ENCODE results near the gene CAPN6.

CAPN6 gene

GRCh38 chrX:111270339-111270738 lies at the start of gene CAPN6:
TSS of gene CAPN6 (minus strand) at chrX:111270483. CDS start at chrX:111263936, 6,547 bp downstream.
- no peak for DNase-seq

GRCh38 chrX:111319451-111319850 lies 49.2 kb upstream of the CAPN6 start:
- DNase-seq = no peak

DNA sequence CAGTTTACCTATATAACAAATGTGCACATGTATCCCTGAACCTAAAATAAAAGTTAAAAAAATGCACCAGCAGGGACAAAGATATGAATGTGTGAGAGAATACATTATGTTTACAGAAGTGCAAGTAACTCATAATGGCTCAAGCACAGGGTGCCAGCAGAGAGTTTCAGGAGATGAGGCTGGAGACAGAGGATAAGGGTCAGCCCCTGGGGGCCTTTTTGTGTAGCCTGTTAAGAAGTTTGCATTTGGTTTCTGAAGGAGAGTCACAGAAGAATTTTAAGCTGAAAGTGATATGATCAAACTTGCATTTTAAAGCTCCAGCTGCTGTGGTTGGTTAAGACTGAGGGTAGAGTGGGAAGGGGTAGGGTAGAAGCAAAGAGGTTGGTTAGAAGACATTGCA lies 48.6 kb upstream of the CAPN6 start:
- no peak for DNase-seq

GRCh38 chrX:111309083-111309482 lies 38.8 kb upstream of the CAPN6 start:
- no peak for DNase-seq

- no peak for DNase-seq
Observed at GRCh38 chrX:111308039-111308438, 37.8 kb upstream of the CAPN6 start.

- no peak for DNase-seq
Observed at GRCh38 chrX:111302284-111302683, 32.0 kb upstream of the CAPN6 start.

DNA sequence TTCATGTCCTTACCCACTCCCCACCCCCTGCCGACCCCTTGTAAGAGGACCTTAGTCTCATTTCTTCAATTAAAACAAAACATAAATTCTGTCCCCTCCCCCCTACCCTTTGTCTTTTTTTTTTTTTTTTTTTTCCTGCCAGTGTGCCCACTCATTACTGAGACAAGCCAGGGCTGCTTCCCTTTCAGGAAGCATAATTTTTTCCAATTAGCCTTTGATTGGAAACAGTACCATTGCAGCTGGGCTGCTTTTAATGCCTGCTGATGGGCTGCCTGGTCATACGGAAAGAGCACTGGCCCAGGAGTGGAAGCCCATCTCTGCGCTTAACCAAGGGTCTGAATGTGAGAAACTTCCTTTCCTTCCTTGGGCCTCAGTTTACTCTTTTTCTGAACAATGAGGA lies 18.6 kb upstream of the CAPN6 start:
- DNase-seq = no peak

DNA sequence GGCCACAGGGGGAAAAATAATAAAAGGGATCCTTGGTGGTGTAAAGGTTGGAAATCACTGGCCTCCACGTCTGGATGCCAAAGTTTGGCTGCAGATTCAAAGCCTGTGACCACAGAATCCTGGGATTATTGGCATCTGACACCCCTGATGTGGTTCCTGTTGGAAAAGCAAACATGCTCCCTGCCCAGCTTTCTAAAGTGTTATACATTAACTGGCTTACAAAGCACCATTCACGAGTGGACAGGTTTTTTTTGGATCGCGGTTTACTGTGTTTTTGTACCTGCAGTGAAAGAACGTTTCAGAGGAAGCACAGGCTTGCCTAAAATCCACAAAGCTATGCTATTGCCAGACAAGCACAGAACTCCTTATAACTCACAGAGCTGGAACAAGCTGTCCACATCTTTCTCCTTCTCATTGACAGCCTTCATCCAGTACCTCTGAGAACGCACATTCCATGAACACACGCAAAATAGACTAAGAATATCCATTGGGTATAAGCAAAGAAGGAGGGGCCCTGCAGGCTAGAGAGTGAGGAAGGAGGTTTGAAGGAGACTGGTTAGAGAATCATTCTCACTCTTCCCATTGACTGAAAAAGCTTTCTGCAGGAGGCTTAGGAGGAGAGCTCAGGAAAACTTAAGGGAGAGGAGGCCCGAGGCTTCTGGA lies 14.5 kb upstream of the CAPN6 start:
- peak in 1 of 2 experiments; percentile 27 for DNase-seq

DNA sequence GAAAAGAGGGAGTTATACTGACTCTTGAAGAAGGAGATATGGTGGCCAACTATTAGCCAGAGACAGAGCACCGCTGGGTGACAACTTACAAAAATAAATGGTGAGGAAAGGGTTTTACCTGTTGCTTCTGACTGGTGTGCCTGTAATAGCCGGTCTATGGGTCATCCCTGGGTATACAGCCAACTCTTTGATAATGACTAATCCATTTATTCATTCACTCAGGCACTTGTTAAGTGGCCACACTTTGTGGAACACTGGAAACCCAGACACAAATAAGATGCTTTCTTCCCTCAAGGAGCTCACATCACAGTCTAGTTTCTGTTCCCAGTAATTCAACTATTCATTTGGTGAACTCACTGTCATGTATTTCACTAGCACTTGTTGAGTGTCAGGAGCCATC lies 13.2 kb upstream of the CAPN6 start:
- DNase-seq = no peak

- no peak for DNase-seq
Observed at GRCh38 chrX:111282991-111283390, 12.7 kb upstream of the CAPN6 start.

DNA sequence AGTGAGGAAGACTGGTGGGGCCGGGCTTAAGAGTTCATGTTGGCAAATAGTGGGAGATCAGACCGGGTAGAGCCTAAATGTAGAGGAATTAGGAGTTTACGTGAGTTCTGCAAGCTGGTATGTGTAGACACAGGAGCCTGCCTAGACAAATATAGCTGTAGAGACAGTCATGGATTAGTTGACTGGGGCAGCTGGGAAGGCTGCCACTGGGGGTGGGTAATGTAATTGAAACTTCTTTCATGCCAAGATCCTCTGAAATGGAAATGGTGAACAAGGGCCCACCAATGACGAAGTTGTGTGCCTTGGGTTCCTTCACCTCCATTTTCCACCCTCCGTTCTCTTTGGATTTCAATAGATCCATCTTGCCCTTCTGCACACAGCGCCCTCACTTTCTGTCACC lies 11.9 kb upstream of the CAPN6 start:
- DNase-seq = no peak

DNA sequence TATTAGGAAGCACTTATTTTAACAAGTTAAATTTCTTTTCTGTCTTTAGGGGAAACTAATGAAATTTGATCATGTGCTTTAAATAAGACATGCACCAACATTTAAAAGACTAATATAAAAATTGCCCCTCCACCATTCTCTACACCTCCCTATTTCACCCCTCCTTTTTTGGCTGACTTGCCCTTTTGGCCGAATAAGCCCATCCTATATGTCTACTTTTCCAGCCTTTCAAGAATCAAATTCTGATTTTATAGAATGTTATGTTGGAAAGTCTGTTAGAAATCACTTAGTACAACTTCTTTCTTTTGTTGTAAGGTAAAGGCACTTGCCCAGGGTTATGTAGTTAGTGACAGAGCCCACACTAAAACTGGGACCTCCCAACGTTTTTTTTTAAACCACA lies 1.8 kb downstream of the CAPN6 start:
- no peak for DNase-seq

- peak; percentile 37 to 68 for DNase-seq
Observed at GRCh38 chrX:111265486-111265885, 4.8 kb downstream of the CAPN6 start.

DNA sequence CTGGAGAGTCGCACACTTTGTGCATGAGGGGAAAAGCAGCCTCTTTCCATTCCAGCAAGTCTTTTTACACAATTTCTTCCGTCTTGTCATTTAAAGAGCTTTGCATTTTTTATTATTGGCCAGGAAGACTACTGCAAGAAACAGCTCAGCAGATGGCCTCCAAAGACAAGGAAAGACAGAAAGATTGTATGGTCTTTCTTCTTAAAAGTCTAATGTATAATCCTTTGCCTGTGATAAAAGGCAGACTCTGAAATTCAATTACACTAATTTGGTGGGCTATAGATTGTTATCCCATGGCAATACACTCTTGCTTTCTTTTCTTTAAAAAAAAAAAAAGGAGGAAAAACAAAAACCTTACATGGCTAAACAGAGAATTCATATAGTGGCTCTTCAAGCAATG lies 5.9 kb downstream of the CAPN6 start:
- DNase-seq = no peak

DNA sequence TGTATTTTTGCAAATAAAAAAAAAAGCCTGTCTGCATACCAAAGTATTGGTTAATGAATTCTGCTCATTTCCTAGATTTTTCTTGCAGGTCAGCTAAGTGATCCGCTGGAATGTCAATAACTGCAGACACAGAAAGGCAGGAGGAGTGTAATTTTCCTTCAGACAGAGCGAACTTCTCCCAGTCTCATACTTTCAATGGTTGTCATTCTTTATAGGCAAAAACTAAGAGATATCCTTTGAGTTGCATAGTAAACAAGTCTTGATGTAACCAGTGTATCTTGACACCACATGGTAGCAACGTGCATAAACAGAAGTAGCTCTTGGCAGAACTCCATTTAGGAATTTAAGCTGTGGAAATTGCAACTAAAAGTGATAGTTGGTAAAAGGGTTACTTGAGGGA lies 8.2 kb downstream of the CAPN6 start:
- DNase-seq = no peak

DNA sequence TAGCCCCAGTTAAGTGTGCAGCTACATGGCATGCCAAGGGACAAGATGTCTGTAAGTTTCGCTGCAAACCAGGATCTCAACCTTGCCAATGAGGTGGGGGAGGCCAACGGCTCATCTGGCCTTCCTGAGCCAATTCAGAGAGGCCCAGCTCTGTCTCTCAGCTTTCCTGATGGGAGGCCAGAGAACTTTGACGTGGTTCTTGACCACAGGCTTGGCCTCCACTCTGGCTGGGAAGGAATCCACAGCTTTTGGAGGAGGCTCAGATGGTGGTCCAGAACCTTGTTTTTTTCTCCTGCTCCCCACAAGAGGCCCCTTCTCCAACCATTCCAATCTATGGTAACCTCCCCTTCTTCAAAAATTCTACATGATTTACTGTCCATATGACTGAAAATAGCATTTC lies 9.8 kb downstream of the CAPN6 start:
- no peak for DNase-seq

DNA sequence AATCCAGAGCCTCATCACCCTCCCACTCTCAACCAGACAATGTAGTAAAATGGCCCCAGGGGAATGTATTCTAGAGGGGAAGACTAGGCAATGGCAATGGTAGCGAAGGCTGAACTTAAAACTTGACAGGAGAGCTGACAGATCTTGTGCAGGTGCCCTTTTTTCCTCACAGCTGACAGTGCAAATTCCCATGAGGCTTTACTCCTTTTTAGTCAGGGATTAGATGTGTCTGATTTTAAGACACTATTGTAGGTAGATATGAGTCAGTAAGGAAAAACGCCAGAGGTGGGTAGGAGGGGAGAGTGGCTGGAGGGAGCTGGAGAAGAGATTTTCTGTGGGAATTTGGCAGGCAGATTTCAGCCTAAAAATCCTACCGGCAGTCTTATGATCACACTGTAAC lies 10.7 kb downstream of the CAPN6 start:
- no peak for DNase-seq

DNA sequence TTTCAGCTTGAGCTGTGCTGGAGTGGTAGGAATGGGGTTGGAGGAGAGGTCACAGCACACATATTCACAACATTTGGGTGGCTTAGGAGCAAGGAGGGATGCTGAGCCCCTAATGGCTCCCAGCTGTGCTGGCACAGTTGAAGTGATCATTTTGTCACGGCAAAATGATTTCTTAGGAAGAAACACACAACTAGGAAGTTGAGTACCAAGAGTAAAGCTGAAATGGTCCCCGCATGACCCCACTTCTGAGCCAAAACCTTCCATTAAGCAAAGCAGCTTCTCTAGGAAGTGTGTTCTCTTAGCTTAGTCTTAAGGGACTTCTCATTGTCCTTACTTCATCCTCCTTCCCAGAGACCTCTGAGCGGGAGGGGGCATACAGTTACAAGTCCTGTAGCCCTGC lies 12.6 kb downstream of the CAPN6 start:
- DNase-seq = no peak

- no peak for DNase-seq
Observed at GRCh38 chrX:111254896-111255693, 15.2 kb downstream of the CAPN6 start.

DNA sequence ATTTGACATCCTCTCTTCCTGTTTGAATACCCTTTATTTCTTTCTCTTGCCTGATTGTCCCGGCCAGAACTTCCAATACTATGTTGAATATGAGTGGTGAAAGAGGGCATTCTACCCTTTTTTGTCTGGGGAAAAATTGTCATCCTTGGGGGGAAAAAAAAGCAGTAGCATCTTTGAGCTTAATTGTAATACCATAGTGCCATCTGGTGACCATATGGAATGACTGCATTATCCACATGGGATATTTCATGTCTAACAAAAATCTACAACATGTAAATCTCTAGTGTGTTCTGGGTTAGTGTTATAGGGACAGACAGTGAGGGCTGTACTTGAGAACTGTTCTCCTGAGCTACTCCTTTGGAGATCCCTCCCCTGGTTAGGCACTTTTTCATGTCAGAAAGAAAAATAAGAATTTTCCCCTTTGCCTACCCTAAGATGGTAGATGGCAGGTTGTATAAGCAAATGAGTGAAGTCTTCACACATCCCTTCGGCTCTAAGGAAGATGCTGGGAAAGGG lies 26.0 kb downstream of the CAPN6 start:
- peak; percentile 53 to 72 for DNase-seq

- DNase-seq = no peak
Observed at GRCh38 chrX:111216293-111216801, 53.9 kb downstream of the CAPN6 start.

GRCh38 chrX:111207851-111208250 lies 62.4 kb downstream of the CAPN6 start:
- DNase-seq = no peak

DNA sequence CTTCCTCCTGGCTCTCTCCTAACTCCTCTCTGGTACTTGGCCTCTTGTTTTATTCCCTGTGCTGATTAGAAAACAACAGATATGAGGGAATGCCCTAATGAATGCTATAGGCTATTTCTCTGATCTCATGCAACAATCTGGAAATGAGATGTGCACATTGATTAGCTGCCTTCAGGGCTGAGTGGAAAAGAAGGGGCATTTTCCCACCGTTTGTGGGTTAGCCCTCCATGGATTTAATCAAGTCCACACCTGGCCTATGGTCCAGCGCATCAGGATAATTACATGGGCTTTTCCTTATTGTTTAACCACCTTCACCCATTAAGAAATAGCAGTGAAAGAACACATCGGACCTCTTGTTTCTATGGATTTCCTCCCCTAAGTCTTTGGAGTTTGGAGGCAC lies 70.0 kb downstream of the CAPN6 start:
- no peak for DNase-seq

DNA sequence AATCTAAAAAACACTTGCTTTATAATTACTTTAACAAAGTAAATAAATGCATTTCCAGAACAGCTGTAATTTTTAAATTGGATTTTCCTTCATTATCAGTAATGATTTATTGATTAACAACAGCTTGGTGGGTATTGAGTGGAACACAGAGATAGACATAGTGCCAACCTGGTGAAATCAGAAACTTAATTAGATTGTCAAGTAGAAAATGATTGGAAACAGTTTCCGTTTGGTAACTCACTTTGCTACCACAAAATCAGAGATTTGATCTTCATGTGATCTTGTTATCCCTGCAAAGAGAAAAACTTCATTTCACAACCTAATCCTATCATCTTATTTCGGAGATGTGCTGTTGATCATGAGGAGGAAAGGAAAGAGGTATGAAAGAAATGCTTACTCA lies 70.8 kb downstream of the CAPN6 start:
- DNase-seq = no peak
